GM15510 (cell line): ENCODE data around the gene RBM28.

Experiments used
- POLR2A ChIP-seq: IDR thresholded peaks from 3 replicates; pipeline ENCODE4 v1.6.1; 2011; ENCODE audit warnings: borderline replicate concordance; ENCODE audit not compliant: insufficient read length; ENCODE audit errors: extremely low read depth

The RBM28 gene

GRCh38 chr7:128343554-128344430, at the start of gene RBM28:
RBM28 (minus strand) TSS chr7:128343908; CDS start chr7:128343793, 115 bp downstream.
- TF ChIP-seq POLR2A = peak; percentile 91

GRCh38 chr7:128392446-128393327, 49.0 kb upstream of the RBM28 start:
- TF ChIP-seq POLR2A = no peak

- no peak for TF ChIP-seq POLR2A
Measured at GRCh38 chr7:128391805-128392204, 48.1 kb upstream of the RBM28 start.

- TF ChIP-seq POLR2A = no peak
Measured at GRCh38 chr7:128390871-128391565, 47.3 kb upstream of the RBM28 start.

GRCh38 chr7:128389618-128390329, 46.1 kb upstream of the RBM28 start:
- no peak for TF ChIP-seq POLR2A

- no peak for TF ChIP-seq POLR2A
Measured at GRCh38 chr7:128389085-128389617, 45.4 kb upstream of the RBM28 start.

- TF ChIP-seq POLR2A = no peak
Measured at GRCh38 chr7:128388145-128388485, 44.4 kb upstream of the RBM28 start.

- no peak for TF ChIP-seq POLR2A
Measured at GRCh38 chr7:128387216-128388144, 43.8 kb upstream of the RBM28 start.

- TF ChIP-seq POLR2A = no peak
Measured at GRCh38 chr7:128385988-128386925, 42.5 kb upstream of the RBM28 start.

GRCh38 chr7:128384726-128385125, 41.0 kb upstream of the RBM28 start:
- no peak for TF ChIP-seq POLR2A

GRCh38 chr7:128383776-128384175, 40.1 kb upstream of the RBM28 start:
- no peak for TF ChIP-seq POLR2A
